ENCODE data around the gene TET2.

TET2 gene

DNA sequence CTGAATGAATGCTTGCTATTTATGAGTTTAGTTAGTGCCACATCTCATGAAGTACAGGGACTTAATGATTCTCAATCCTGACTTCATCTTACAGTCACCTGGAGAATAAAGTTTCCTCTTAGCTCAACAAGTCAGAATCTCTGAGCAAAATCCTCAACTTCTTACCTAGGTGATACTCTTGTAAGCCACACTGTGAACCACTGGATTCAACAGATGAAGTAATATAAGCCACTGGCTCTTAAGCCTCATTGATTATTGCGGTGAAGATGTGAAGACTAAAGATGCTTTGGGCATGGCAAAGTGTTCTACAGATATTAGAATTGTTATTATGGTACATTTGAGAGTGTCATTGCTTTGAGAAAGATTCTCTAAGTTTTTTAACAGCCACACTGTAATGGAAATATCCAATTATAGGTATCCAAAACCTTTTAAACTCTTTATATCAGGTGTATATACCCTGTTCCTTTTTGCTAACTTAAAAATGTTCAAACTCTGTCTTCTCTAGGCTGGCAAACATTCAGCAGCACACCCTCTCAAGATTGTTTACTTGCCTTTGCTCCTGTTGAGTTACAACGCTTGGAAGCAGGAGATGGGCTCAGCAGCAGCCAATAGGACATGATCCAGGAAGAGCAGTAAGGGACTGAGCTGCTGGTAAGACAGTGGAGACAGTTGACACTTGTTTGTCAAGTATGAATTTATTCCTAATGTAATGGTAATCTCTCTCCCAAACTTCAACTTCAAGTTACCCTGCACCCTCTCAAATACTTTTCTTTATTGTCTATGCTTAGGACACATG, 43.4 kb downstream of the TET2 start:
- FAIRE-seq, result no peak

DNA sequence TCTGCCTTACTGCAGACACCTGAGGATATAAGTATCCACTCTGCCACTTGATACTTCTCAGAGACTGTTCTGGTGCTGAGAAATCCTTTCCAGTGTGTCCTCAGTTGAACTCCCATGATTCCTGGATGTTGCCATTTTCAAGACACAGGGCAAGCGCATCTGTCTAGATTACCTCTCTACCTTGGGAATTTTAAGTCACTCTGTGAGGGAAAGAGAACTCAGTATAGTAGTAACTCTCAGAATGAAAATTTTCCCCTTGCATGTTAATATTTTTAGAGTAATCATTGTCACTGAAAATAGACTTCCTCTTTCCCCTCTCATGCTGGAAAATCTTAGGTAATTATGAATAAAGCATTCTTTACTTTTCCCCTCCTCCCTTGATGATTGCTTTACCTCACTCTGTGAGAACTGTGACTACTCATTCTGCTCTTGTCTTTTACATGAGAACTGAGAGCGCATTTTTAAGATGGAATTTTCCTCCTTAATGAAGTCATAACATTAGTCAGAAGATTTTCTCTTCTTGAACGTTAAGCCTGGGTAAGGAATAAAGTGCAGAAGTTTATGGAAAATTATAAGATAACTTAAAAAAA, 45.0 kb downstream of the TET2 start:
- no peak for FAIRE-seq

DNA sequence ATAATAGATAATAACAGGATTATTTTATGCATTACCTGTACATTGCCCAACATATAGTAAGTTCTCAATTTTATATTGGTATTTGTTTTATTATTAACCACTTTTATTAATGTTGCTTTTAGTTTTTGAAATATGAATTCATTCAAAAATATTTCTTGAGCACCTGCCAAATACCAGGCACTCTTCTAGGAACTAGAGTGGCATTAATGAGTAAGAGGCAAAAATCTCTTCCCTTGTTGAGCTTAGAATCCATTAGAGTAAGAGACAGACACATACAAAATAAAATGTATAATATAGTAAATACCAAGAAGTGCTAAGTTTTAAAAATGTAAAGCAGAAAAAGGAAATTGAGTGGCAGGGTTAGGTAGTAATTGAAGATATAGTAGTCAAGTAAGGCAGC, 45.8 kb downstream of the TET2 start:
- FAIRE-seq, result no peak

DNA sequence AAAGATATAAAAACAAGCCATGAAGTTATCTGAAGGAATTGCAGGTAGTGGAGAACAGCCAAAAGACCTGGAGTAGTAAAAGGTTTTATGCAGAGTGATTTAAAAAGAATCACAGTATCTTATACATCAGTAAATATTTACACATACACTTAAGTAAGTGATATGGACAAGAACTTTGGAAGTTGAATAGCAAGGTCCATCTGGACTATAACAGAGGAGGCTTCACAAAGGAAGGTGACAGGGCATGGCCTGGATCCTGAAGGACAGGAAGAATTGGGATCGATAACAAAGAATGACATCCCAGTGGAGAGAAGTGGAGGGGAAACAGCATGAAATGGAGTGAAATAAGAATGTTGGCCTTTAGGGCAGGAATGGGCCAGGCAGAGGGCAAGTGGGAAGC, 46.2 kb downstream of the TET2 start:
- no peak for FAIRE-seq

DNA sequence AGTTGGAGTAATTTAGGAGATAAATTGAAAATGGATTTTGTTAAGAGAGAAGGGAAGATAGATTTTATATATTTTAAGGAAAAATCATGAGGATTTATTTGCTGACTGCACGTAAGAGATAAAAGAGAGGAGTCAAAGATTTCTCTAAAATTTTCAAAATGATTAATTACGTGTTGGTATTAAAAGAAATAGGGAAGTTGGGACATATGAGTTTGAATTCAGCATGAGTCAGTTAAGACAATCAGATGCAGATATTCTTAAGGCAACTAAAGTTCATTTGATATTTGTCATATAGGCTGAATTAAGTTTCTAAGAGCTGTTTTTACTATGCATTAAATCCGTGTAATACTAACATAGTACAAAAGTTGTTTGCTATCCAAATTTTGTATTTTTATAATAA, 46.9 kb downstream of the TET2 start:
- no peak for FAIRE-seq

DNA sequence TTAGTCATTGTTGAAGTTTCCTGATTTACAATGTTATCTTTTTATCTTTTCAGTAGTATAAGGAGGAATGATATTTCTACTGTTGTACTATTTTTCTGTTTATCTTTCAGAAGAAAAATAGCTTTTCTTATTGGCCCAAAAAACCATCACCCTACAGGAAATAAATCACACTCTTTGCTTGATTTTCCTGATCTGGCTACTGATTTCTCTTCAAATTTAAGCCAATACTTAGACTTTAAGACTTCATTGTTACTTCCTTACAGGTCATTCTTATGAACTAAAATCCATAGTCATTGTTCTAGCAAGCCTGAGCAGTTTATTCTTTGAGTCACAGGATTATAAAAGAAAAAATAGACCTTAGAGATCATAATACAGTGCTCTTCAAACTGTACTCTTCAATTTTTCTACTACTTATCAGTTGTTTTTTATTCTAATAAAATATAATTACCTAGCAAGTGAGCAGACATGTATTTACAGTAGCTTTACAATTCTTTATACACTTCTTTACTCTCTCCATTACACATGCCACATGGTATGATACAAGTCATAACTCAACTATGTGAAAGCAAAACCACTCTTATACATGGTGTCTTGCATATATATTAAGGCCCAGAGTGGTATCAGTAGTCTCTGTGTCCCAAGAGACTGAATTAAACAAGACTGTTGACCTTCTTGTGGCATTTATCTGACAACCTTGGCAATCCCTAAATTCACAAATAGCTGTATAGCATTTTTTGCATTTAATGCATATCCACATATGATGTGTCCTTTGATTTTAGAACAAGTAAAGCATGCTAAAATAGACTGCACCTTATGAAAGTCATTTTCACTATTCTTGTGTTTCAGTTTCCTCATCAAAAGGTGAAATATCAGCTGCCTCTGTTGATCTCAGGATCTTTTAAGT, 47.9 kb downstream of the TET2 start:
- FAIRE-seq, result no peak

DNA sequence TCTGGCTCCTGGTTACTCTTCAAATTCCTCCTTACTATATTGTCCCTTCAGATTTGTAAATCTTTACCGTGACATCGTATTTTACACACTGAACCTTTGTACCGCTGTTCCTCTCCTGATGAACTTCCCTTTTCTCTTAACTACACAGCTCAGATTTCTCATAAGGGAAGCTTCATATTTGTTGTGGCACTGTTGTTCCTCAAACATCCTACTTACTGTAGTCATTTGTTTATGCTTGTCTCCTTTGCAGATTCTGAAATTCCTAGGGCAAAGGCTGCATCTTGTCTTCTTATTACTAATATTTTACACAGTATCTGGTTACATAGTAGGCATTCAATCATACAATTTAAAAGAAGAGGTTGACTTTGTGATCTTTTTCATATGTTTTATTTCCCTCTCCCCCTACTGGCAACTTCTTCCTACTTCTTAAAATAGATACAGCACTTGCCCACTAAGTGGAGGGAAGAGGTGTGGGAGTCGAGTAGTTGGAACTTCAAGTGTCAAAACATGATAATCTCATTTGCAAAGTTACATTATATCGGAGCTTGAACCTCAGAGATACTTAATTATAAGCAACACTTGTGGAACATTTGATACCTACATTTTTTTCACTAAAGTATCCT, 50.0 kb downstream of the TET2 start:
- no peak for FAIRE-seq

DNA sequence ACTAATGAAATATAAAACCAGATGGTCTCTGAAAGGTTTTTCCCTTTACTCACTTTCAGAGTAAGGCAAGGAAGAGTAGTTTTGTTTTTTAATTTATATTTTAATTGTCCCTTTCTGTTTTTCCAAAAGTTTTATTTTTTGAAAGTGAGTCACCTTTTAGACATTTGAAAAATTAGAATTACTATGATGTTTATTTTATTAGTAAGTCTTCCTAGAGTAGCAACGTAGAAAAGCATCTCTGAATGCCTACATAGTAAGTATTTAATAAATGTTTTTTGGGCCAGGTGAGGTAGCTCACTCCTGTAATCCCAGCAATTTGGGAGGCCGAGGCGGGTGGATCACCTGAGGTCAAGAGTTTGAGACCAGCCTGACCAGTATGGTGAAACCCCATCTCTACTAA, 51.1 kb downstream of the TET2 start:
- FAIRE-seq, result no peak

DNA sequence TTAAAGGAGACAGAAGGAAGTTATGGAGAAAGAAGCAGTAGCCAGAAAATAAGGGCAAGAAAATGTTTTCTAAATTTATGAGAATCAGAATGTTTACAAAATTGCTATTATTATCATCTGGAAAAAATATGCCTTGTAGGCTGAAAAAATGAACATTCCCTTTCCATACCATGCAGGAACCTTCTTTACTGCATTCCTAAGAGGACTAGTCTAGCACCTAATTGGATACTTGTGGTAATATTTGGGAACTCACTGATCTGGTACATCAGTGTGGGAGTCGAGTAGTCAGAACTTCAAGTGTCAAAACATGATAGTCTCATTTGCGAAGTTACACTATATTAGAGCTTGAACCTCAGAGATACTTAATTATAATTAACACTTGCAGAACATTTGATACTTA, 51.9 kb downstream of the TET2 start:
- no peak for FAIRE-seq

DNA sequence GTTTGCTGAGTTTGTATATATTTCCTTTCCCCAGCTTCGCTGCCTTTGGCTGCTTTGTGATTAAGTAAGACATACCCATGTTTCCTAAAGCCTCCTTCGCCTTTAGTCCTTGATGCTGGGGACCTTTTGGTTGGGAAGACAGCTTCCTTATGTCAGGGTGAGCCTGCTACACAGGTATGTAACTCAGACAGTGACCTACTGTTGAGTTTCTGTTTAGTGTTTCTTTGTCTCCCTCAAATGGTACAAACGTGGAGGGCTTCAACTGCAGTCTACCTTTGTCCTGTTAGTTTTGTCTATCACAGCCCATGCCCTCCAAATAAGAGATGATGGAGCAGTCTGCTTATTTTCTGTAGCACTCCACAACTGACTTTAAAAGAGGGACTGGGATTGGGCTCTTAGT, 59.5 kb downstream of the TET2 start:
- FAIRE-seq, result no peak

DNA sequence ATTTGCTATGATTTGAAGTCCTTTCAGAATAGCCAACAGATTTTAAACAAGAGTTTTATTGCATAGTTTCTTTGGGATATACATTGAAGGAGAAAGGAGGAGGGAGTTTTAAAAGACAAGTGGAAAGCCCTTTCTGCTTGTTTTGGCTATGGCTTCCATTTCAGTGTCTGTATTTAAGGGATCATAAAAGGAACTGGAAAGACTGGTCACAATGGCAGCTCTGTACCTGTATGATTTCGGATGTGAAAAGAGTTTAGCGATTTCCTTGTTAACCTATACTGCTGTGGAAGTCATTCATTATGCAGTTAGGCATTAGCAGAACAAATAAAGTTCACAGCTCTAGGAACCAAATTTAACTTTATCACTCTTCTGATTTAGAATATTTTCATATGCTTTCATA, 60.7 kb downstream of the TET2 start:
- FAIRE-seq, result no peak

DNA sequence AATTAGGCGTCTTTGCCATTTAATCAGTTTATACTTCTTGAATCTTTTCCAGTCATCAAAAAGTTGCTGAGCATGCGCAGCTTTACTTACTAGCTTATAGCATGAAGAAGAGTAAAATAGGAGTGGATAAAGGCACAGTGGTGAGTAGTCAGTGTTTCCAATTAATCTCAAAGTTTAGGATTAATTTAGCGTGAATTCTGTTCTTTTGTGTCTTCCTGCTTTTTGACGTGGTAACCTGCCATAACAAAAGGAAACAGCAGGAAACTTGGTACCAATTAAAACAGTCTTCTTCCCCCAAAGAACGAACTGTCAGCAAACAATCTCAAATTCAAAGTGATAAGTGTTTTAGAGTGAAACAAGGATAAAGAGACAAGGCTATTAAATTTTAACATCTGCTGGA, 61.9 kb downstream of the TET2 start:
- no peak for FAIRE-seq

DNA sequence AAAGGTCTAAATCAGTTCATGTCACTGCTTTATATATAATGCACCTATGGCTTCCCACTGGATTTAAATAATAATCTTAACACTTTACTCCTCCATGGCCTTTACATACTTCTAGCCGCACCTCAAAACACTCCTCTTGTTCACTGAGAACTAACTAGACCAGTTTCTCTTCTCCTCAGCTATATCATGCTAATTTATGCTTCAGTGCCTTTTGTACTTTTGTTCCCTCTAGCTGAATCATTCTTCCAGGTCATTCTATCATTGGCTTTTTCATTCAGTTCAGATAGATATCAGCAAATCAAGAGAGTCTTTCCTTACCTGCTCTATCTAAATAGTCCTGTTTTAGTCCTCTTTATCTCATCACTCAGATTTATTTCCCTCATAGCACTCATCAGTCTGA, 64.2 kb downstream of the TET2 start:
- FAIRE-seq, result peak; percentile 49

DNA sequence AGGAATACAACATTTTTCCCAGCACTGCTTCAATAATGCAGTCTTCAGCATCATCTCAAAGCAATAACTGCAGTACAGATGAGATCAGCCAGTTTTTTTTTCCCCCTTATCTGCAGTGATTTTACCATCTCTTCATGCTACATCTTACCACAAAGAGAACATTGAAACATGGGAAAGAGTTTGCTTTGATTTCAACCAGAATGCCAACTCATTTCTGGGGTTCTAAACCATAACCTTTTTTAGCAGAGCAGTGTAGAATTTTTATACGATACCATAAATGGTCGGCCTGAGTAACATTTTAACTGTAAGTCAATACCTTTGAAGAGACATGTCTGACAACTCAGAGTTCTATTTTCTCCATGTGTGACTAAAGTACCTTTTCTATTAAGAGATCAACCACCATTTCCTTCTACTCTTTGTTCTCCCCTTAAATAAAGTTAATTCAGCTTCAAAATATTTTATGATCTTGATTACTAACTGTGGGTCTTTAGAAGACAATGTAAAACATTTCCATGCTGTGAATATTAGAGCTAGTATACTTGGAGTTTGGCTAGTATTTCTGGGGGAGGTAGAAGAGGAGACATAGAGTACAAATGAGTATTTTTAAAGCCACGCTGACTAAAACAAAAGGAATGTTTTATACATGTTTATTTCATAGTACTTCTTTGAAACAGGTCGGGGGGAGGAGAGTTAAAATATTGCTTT, 69.1 kb downstream of the TET2 start:
- FAIRE-seq, result no peak

DNA sequence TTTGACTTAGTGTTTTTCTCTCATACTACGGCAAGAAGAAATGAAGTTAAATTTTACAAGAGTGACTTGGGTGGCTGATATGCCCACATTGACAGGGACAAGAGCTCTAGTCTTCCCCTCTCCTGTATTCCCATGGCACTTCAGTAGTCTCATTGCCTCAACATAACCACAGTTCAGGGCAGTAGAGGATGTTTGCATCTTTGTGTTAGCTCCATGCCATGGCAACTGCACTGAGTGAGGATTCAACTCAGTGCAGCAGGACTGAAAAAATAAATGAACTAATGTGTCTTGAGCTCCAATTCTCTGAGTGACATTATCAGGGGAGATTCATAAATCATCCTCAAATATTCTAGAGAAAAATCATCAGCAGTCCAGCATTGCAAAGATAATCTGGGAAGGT, 78.8 kb downstream of the TET2 start:
- no peak for FAIRE-seq

DNA sequence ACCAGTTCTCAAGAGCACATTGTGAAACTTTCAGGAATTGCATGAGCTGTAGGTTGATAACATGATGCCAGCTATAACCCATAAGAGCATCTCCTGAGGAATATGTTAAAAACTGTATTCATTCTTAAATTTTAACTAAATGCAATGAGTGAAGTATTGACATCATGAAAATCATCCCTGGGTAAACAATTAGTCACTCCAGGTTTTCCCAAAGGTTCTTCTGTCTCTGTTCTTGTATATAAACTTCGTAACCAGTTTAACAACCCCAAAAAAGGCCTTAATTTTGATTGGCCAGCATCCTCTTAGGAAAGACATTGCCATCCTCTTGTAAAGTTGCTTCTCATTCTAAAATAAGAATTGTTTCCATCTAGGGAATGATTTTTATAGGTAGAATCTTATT, 80.4 kb downstream of the TET2 start:
- FAIRE-seq, result no peak

DNA sequence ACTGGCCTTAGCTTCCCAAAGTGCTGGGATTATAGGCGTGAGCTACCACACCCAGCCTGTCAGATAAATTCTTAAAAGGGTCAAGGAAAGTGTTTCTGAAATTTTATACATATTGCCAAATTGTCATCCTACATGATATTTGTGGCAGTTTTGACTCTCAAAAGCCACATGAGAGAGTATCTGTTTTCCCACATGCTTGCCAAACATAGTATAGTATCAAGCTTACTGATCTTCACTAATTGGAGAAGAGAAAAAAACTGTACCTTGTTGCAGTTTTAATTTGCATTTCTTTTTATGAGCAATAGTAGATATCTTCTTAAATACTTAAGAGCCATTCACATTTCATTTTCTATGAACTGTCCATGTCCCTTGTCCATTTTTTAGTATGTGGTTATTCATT, 83.6 kb downstream of the TET2 start:
- FAIRE-seq, result no peak

DNA sequence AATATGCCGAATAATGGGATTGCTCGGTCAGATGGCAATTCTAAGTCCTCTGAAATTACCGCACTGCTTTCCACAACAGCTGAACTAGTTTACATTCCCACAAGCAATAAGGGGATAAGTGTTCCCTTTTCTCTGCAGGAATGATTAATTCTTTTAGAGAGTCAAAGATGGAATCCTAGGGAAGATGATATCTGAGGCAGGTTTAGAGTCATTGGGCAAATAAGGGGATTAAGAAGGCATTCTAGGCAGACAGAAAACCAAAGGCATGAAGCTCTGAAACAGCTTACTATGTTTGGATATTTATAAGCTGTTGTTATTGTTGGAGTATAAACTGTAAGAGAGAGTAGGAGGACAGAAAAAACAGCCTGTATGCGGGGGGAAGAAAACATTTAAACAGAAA, 85.7 kb downstream of the TET2 start:
- no peak for FAIRE-seq

DNA sequence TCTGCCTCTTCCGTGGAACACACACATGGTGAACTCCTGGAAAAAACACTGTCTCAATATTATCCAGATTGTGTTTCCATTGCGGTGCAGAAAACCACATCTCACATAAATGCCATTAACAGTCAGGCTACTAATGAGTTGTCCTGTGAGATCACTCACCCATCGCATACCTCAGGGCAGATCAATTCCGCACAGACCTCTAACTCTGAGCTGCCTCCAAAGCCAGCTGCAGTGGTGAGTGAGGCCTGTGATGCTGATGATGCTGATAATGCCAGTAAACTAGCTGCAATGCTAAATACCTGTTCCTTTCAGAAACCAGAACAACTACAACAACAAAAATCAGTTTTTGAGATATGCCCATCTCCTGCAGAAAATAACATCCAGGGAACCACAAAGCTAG, 87.9 kb downstream of the TET2 start:
- FAIRE-seq, result no peak

DNA sequence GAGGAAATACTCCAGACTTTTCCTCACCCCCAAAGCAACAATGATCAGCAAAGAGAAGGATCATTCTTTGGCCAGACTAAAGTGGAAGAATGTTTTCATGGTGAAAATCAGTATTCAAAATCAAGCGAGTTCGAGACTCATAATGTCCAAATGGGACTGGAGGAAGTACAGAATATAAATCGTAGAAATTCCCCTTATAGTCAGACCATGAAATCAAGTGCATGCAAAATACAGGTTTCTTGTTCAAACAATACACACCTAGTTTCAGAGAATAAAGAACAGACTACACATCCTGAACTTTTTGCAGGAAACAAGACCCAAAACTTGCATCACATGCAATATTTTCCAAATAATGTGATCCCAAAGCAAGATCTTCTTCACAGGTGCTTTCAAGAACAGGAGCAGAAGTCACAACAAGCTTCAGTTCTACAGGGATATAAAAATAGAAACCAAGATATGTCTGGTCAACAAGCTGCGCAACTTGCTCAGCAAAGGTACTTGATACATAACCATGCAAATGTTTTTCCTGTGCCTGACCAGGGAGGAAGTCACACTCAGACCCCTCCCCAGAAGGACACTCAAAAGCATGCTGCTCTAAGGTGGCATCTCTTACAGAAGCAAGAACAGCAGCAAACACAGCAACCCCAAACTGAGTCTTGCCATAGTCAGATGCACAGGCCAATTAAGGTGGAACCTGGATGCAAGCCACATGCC, 89.7 kb downstream of the TET2 start:
- no peak for FAIRE-seq

DNA sequence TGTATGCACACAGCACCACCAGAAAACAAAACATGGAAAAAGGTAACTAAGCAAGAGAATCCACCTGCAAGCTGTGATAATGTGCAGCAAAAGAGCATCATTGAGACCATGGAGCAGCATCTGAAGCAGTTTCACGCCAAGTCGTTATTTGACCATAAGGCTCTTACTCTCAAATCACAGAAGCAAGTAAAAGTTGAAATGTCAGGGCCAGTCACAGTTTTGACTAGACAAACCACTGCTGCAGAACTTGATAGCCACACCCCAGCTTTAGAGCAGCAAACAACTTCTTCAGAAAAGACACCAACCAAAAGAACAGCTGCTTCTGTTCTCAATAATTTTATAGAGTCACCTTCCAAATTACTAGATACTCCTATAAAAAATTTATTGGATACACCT, 90.2 kb downstream of the TET2 start:
- FAIRE-seq, result no peak

DNA sequence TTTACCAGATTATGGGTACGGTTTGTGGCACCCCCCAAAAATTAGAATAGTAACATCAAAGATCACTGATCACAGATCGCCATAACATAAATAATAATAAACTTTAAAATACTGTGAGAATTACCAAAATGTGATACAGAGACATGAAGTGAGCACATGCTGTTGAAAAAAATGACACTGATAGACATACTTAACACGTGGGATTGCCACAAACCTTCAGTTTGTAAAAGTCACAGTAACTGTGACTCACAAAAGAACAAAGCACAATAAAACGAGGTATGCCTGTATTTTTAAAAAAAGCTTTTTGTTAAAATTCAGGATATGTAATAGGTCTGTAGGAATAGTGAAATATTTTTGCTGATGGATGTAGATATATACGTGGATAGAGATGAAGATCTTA, 93.4 kb downstream of the TET2 start:
- FAIRE-seq, result no peak

Measured in colon (tissue), 2 donors.